ENCODE data around the gene BCL7A.
A peak's percentile ranks its signal among the peaks of the same experiment; 100 is the strongest.
"Not testable (repeated sequence)": the region's sequence is repeated elsewhere in the genome, so short reads cannot be mapped to it uniquely, and the experiment has no call there.

BCL7A gene

DNA sequence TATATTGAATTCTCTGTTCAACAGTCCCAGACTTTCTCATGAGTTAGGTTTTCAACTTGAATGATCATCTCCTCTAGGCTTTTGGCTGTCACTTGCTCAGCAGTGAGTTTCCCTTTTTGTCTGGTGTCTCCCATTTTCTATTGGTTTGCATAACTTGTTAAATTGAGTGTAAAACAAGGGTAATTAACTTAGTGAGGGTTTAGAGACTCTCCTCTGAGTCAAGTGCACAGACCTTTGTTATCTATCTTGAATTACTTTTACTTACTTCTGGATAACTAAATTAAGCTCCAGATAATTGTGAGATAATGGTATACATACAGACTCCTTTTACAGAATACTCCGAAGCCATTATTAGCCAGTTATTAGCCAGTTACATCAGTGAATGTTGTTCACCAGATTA lies 78.9 kb downstream of the BCL7A start:
- ChIA-PET CTCF (interaction anchor here (0.6 to 0.7 kb wide), 2 partner anchors 12 to 770 kb away, joined by 4 read pairs; no protein-coding TSS in a partner anchor), POLR2A (ENCODE audit: low non-redundant PET) (no interaction called here)
- DNase-seq (ENCODE audit: low spot score), result no peak
- TF ChIP-seq CTCF (conservative IDR thresholded peaks at IDR 0.05; ENCODE audit: low read depth), result no peak
- H3K27ac ChIP-seq, result no peak overlapping the region

GRCh38 chr12:122102331-122102730 lies 80.6 kb downstream of the BCL7A start:
- no peak for TF ChIP-seq CTCF (conservative IDR thresholded peaks at IDR 0.05; ENCODE audit: low read depth)
- ChIA-PET POLR2A (ENCODE audit: low non-redundant PET) (no interaction called here), CTCF (no interaction called here)
- no peak for DNase-seq (ENCODE audit: low spot score)
- no peak overlapping the region for H3K27ac ChIP-seq

DNA sequence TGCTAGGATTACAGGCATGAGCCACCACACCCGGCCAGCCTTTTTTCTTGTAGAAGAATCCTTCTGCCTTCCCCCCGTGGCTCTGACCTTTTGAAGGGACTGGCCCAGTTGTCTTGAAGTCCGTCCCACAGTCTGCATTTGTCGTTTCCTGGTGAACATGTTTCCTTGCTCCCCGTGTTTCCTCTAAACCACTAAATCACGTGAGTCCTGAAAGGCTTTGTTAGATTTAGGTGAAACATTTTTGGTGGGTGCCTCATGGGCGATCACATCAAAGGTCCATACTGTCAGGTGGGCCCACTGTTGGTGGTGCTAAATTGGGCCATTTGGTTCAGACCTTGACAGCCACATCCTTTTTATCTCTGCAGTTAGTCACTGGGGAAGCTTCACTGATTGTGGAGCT lies 83.2 kb downstream of the BCL7A start:
- no peak for DNase-seq (ENCODE audit: low spot score)
- H3K27ac ChIP-seq, result no peak overlapping the region
- ChIA-PET POLR2A (ENCODE audit: low non-redundant PET) (no interaction called here), CTCF (interaction anchor here (0.6 kb wide), 1 partner anchor 24 kb away, joined by 4 read pairs; no protein-coding TSS in a partner anchor)
- no peak for TF ChIP-seq CTCF (conservative IDR thresholded peaks at IDR 0.05; ENCODE audit: low read depth)

GRCh38 chr12:122105496-122105895 lies 83.8 kb downstream of the BCL7A start:
- DNase-seq (ENCODE audit: low spot score); POLR2A ChIA-PET (ENCODE audit: low non-redundant PET); H3K27ac ChIP-seq: not testable (repeated sequence)
- CTCF ChIA-PET, result interaction anchor here (1.1 kb wide), 1 partner anchor 110 kb away, joined by 9 read pairs; no protein-coding TSS in a partner anchor

GRCh38 chr12:122106843-122107242 lies 85.2 kb downstream of the BCL7A start:
- TF ChIP-seq CTCF (conservative IDR thresholded peaks at IDR 0.05; ENCODE audit: low read depth), result no peak
- DNase-seq (ENCODE audit: low spot score), result no peak
- ChIA-PET CTCF (interaction anchor here (0.8 to 1.2 kb wide), 3 partner anchors 16 to 108 kb away, joined by 3 to 9 read pairs (median 4); no protein-coding TSS in a partner anchor), POLR2A (ENCODE audit: low non-redundant PET) (no interaction called here)
- peak overlapping the region; percentile 79 for H3K27ac ChIP-seq

GRCh38 chr12:122107261-122107660 lies 85.6 kb downstream of the BCL7A start:
- TF ChIP-seq CTCF (conservative IDR thresholded peaks at IDR 0.05; ENCODE audit: low read depth), result no peak
- H3K27ac ChIP-seq, result peak overlapping the region; percentile 79
- peak; percentile 41 for DNase-seq (ENCODE audit: low spot score)
- ChIA-PET CTCF (interaction anchor here (0.8 to 1.2 kb wide), 2 partner anchors 16 to 53 kb away, joined by 3 to 4 read pairs; no protein-coding TSS in a partner anchor), POLR2A (ENCODE audit: low non-redundant PET) (no interaction called here)

DNA sequence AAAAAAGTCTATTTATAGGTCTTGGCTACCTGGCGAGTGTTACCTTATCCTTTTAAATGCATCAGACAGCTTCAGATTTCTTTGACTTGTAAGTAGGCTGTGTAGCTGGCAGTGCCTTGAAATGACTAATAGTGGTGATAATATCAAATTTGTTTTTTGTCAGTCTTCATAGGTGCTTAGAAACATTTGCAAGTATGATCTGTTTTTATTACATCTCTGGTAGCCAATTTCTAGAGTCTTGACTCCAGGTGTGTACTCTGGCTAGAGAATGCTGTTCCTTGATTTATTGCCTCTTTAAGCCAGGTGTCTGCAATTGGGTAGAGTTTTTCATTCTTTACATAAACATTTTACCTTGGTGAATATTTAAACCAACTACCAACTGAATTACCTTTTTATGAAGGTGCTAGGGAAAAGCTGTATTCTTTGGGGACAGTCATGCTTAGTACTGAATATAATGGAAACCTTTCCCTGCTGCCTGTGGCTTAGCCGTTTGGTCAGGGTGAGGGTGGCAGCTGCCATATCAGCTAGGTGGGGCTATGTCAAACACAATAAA lies 89.5 kb downstream of the BCL7A start:
- no peak for TF ChIP-seq CTCF (conservative IDR thresholded peaks at IDR 0.05; ENCODE audit: low read depth)
- peak; percentile 53 for DNase-seq (ENCODE audit: low spot score)
- ChIA-PET CTCF (interaction anchor here (0.6 to 1.8 kb wide), 3 partner anchors 12 to 98 kb away, joined by 3 to 7 read pairs (median 3); no protein-coding TSS in a partner anchor), POLR2A (ENCODE audit: low non-redundant PET) (no interaction called here)
- peak overlapping the region; percentile 80 for H3K27ac ChIP-seq

Measured in RWPE1 (cell line).